ENCODE data around the gene CEP68. TPM values are rescaled to one million over a fixed set of nuclear protein-coding genes. Genes with fewer than 3 reads are reported as not detected.
"Not testable (repeated sequence)": the region's sequence is repeated elsewhere in the genome, so short reads cannot be mapped to it uniquely, and the experiment has no call there.

CEP68 gene
- total RNA-seq, 2 experiments from 2014 or later = 6.0 to 6.3 TPM

DNA sequence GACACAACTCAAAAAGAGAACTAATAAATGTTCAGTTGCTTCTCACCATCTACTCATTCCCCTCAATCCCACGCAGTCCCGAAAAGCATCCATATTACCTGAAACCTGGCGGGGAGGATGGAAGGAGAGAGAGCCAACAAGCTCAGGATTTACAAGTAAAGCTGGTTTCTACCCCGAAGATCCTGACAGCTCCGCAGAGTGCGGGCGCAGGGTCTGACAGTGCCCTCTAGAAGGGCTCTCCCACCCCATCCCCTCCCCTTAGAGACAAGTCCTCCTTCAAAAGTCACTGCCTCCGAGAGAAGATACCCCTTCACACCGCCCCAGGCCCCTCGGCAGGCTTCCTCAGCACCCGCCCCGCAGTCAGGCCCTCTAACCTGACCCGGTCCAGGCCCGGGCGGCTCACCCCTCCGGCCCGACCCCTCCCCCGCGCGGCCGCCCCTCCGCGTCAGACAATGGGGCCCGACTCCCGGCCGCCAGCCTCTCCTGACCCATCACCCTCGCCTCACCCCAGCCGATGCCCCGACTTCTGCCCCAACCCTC lies 73.1 kb downstream of the CEP68 start:
- H3K36me3 Mint-ChIP-seq (ENCODE audit: low read depth) = peaks cover 18% of the 10 kb centered on the region
- intact Hi-C loops (cut with micrococcal nuclease) = loop anchor here (5.0 kb wide), 1 partner anchor 62 kb away; no protein-coding TSS in a partner anchor
- no peaks in the 10 kb centered on the region for H3K9me3 Mint-ChIP-seq
- H3K4me3 Mint-ChIP-seq = peak overlapping the region; percentile 100
- peak overlapping the region; percentile 100 for H3K27ac Mint-ChIP-seq
- DNase-seq (peak; percentile 44), ATAC-seq (peak; percentile 2)
- TF ChIP-seq, protein P1, sequence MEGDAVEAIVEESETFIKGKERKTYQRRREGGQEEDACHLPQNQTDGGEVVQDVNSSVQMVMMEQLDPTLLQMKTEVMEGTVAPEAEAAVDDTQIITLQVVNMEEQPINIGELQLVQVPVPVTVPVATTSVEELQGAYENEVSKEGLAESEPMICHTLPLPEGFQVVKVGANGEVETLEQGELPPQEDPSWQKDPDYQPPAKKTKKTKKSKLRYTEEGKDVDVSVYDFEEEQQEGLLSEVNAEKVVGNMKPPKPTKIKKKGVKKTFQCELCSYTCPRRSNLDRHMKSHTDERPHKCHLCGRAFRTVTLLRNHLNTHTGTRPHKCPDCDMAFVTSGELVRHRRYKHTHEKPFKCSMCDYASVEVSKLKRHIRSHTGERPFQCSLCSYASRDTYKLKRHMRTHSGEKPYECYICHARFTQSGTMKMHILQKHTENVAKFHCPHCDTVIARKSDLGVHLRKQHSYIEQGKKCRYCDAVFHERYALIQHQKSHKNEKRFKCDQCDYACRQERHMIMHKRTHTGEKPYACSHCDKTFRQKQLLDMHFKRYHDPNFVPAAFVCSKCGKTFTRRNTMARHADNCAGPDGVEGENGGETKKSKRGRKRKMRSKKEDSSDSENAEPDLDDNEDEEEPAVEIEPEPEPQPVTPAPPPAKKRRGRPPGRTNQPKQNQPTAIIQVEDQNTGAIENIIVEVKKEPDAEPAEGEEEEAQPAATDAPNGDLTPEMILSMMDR (IDR thresholded peaks at IDR 0.05) = no peak
- ChIA-PET POLR2A (interaction anchor here (0.5 to 2.0 kb wide), 13 partner anchors 10 to 301 kb away, joined by 3 to 11 read pairs (median 3); partner anchors contain the start of gene ACTR2), CTCF (interaction anchor here (0.9 to 3.4 kb wide), 9 partner anchors 9 to 98 kb away, joined by 3 to 23 read pairs (median 4); partner anchors contain the start of gene ACTR2)
- no peaks in the 10 kb centered on the region for H3K27me3 Mint-ChIP-seq
- peaks cover 41% of the 10 kb centered on the region for H3K4me1 Mint-ChIP-seq (ENCODE audit: low read depth)

DNA sequence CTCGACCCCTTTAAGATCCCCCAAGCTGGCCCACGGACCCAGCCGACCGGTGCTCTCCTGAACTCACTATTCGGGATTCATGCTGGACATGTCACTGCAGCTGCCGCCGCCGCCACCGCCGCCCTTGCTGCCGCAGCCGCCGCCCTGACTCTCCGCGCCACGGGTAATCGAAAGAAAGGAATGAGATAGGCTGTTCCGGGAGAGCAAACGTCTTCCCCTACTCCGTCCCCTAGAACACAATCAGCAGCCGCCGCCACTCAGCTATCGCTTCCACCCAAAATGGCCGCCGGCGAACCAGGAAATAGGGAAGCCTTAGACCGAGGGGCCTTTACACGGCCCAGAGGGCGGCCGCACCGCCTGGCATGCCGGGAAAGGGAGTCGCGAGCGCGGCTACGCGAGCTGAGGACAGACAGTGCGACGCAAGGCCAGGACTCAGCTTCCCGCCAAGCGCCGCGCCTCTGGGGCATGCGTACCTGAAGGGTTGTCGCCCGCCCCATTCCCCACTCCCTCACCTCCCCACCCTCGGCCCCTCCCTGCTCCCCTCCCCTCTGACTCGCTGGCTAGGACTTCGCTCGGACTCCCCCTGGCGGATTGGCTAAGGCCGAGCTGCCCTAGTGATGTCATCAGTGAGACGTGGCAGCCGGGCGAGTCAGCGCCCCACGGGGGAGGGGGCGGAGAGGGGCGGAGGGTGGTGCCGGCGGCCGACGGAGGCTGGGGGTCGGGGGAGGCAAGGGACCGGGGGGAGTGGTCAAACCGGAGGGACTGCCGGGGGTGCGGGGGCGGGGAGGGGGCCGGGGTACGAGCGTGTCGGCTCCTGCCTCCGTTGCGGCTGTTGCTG lies 73.8 kb downstream of the CEP68 start, which contains the start of gene RAB1A:
Gene RAB1A (minus strand): TSS at position 281 of the 838 bp plus-strand sequence. CDS start 191 bp downstream, at position 90.
- POLR2A ChIA-PET = interaction anchor here (0.5 to 2.0 kb wide), 12 partner anchors 11 to 300 kb away, joined by 3 to 11 read pairs (median 3); partner anchors contain the start of gene ACTR2
- H3K36me3 Mint-ChIP-seq (ENCODE audit: low read depth) = peaks cover 13% of the 10 kb centered on the region
- TF ChIP-seq, protein P1 (IDR thresholded peaks at IDR 0.05) = no peak
- peak within 1 kb of the TSS; percentile 100 for H3K27ac Mint-ChIP-seq
- intact Hi-C loops (cut with micrococcal nuclease) = loop anchor here (5.0 kb wide), 1 partner anchor 63 kb away; no protein-coding TSS in a partner anchor
- ATAC-seq (peak; percentile 95), DNase-seq (peak; percentile 99)
- H3K4me3 Mint-ChIP-seq = peak within 1 kb of the TSS; percentile 100
- no peaks in the 10 kb centered on the region for H3K27me3 Mint-ChIP-seq
- no peaks in the 10 kb centered on the region for H3K9me3 Mint-ChIP-seq
- CTCF ChIA-PET = interaction anchor here (0.6 to 3.4 kb wide), 11 partner anchors 10 to 212 kb away, joined by 3 to 23 read pairs (median 4); partner anchors contain the start of genes ACTR2 and CEP68
- H3K4me1 Mint-ChIP-seq (ENCODE audit: low read depth) = peaks cover 35% of the 10 kb centered on the region

DNA sequence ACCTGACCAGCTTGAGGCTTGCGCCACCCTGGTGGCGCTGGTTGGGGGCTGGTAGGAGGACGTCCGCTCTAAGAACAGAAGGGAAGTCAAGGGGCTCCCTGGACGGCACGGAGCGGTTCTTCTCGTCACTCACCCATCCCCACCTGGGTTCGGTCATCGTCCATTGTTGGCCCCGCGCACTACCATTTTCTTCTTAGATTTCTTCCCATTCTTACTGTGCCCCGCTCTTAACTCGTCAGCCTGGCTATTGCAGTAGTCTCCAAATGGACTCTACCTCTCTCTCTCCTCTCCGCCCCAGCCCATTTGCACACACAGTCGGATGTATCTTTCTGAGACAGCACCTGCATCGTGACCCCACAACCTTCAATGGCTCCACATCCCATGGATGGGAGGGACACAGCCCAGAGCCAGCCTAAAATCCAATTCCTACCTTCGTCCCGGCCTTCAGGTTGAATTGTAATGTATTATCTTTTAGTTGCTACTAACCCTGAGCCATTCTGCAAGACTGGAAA lies 74.5 kb downstream of the CEP68 start:
- POLR2A ChIA-PET = interaction anchor here (0.6 to 2.0 kb wide), 6 partner anchors 11 to 97 kb away, joined by 3 to 11 read pairs (median 3); partner anchors contain the start of gene ACTR2
- Mint-ChIP-seq H3K9me3 (no peaks in the 10 kb centered on the region), H3K4me3 (peak overlapping the region; percentile 100), H3K36me3 (ENCODE audit: low read depth) (peaks cover 13% of the 10 kb centered on the region), H3K4me1 (ENCODE audit: low read depth) (peaks cover 30% of the 10 kb centered on the region), H3K27ac (peak overlapping the region; percentile 100), H3K27me3 (no peaks in the 10 kb centered on the region)
- TF ChIP-seq, protein P1 (IDR thresholded peaks at IDR 0.05) = no peak
- CTCF ChIA-PET = interaction anchor here (0.6 to 3.4 kb wide), 6 partner anchors 11 to 213 kb away, joined by 3 to 23 read pairs (median 3); partner anchors contain the start of gene CEP68
- DNase-seq (no peak), ATAC-seq (peak; percentile 3)
- intact Hi-C loops (cut with micrococcal nuclease) = no loop called here

DNA sequence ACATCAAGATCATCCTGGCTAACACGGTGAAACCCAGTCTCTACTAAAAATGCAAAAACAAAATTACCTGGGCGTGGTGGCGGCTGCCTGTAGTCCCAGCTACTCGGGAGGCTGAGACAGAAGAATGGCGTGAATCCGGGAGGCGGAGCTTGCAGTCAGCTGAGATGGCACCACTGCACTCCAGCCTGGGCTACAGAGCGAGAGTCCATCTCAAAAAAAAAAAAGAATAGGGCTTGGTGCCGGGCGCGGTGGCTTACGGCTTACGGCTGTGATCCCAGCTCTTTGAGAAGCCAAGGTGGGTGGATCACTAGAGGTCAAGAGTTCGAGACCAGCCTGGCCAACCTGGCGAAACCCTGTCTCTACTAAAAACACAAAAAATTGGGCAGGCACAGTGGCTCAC lies 76.7 kb downstream of the CEP68 start:
- H3K9me3 Mint-ChIP-seq; H3K4me3 Mint-ChIP-seq; DNase-seq; H3K27me3 Mint-ChIP-seq; ATAC-seq; H3K36me3 Mint-ChIP-seq (ENCODE audit: low read depth); POLR2A ChIA-PET; intact Hi-C loops (cut with micrococcal nuclease); H3K27ac Mint-ChIP-seq: not testable (repeated sequence)
- CTCF ChIA-PET = interaction anchor here (1.6 to 3.5 kb wide), 3 partner anchors 36 to 68 kb away, joined by 4 to 17 read pairs (median 4); no protein-coding TSS in a partner anchor
- H3K4me1 Mint-ChIP-seq (ENCODE audit: low read depth) = peaks cover 15% of the 10 kb centered on the region

DNA sequence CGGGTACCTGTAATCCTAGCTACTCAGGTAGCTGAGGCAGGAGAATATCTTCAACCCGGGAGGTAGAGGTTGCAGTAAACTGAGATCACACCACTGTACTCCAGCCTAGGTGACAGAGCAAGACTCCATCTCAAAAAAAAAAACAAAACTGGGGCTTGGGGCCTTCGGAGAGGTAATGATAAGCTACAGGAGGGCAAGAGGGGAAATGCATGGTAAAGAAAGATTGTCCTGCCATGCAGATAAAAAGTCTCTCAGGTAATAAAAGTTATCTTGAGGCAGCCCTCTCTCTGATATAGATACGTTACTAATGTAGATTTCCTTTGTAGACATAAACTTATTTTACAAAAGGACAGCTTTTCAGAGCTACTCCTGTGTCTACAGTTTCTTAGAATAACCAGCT lies 77.4 kb downstream of the CEP68 start:
- Mint-ChIP-seq H3K4me3 (no peak overlapping the region), H3K27me3 (no peaks in the 10 kb centered on the region), H3K4me1 (ENCODE audit: low read depth) (peaks cover 9% of the 10 kb centered on the region), H3K36me3 (ENCODE audit: low read depth) (peaks cover 7% of the 10 kb centered on the region), H3K9me3 (no peaks in the 10 kb centered on the region), H3K27ac (no peak overlapping the region)
- no peak for ATAC-seq
- intact Hi-C loops (cut with micrococcal nuclease) = no loop called here
- TF ChIP-seq, protein P1 (IDR thresholded peaks at IDR 0.05) = no peak
- ChIA-PET POLR2A (interaction anchor here (1.1 kb wide), 1 partner anchor 297 kb away, joined by 3 read pairs; no protein-coding TSS in a partner anchor), CTCF (interaction anchor here (0.6 to 3.5 kb wide), 5 partner anchors 10 to 69 kb away, joined by 3 to 17 read pairs (median 4); no protein-coding TSS in a partner anchor)
- no peak for DNase-seq

All from activated CD8-positive, alpha-beta T cell treated with anti-CD3 and anti-CD28 coated beads for 36 hours (primary cell).